Ovary (tissue), 9 donors: ENCODE results near the gene PLEKHA7. TPM values are rescaled to one million over a fixed set of nuclear protein-coding genes. Genes with fewer than 3 reads are reported as not detected.

Experiments
- DNase-seq, 5 donors: peaks; one replicate each; pipeline ENCODE4 v3.0.0-alpha.2; 2019 to 2020
- H3K27ac ChIP-seq, 2 donors: fragments of 200-600 bp; one replicate each; pipeline versions ENCODE4 v1.5.1 to v1.8.0; 2019 to 2022
- H3K27me3 ChIP-seq: fragments of 200-600 bp; one replicate; pipeline ENCODE4 v1.8.0; 2022
- H3K36me3 ChIP-seq: fragments of 200-600 bp; sonication (generic); one replicate; pipeline ENCODE4 v1.5.1; 2019
- H3K4me1 ChIP-seq: one replicate; pipeline ENCODE4 v1.8.1; 2013; ENCODE audit warnings: mild to moderate bottlenecking, moderate library complexity; ENCODE audit not compliant: insufficient read depth
- H3K4me3 ChIP-seq: fragments of 200-600 bp; sonication (generic); one replicate; pipeline ENCODE4 v1.5.1; 2017
- H3K9me3 ChIP-seq, 2 donors: fragments of 200-600 bp in 1 of 2; sonication (generic) in 1 of 2; one replicate each; pipeline versions ENCODE4 v1.5.1 to v1.8.1; 2013 to 2019; ENCODE audit warnings: mild to moderate bottlenecking in 1 of 2, moderate library complexity in 1 of 2
- EP300 ChIP-seq: sonication (generic); formaldehyde crosslinking; IDR thresholded peaks from one replicate; pipeline ENCODE4 v1.6.1; 2017; ENCODE audit warnings: antibody characterized with exemption
- POLR2A ChIP-seq: fragments of 450-650 bp; IDR thresholded peaks from one replicate; pipeline ENCODE4 v1.6.1; 2017; ENCODE audit warnings: antibody characterized with exemption, mild to moderate bottlenecking, moderate library complexity
- WGBS, 3 donors: extraction: QIAGEN DNeasy Blood & Tissue Kit in 1 of 3; methylation state at CpG; one replicate each; pipeline versions ENCODE4 v1.1.5 to v1.1.7; 2013 to 2017; 5-methylcytosine and 5-hydroxymethylcytosine counted together
- intact Hi-C, 4 donors: fragments of 100-400 bp; cut with DNase I; formaldehyde crosslinking; loops; one replicate each; pipeline versions ENCODE4 v1.11.0 to v1.15.1; 2022 to 2023
- polyA plus RNA-seq, 2 donors: library from polyadenylated mRNA; stranded (reverse); fragments of 200-250 nt in 1 of 2; fragments of 350-450 nt in 1 of 2; fragmentation: Illumina TruSeq in 1 of 2; extraction: RNeasy Lipid Tissue Mini Kit (QIAGEN cat#74804) in 1 of 2; gene quantifications; one replicate each; pipeline ENCODE4 v1.2.3, GENCODE V29; 2013 to 2014
- total RNA-seq, 7 donors: library from RNA; depleted of rRNA in 2 of 7; stranded (reverse); fragments of >200 nt in 2 of 7; fragmentation: NEBNext Ultra II Directional in 3 of 7; extraction: Animal tissue kit (Norgen Biotek cat#: 25700) in 3 of 7; gene quantifications; one replicate each; pipeline versions ENCODE4 v1.1.0 to v1.2.4, GENCODE V29; 2016 to 2023
- TF ChIP-seq, protein P1 (sequence below), 3 donors: fragments of 450-650 bp in 2 of 3; fragments of 200-600 bp in 1 of 3; IDR thresholded peaks; one replicate each; pipeline versions ENCODE4 v1.5.1 to v1.8.0; 2016 to 2022; ENCODE audit warnings: antibody characterized with exemption in 3 of 3, mild to moderate bottlenecking in 1 of 3
- donor health status: DM: no; HTN: no; CAD: no; lungs with moderate emphysema.
- donor health status: DM: no; HTN: no; CAD: no.
- donor health status: Bipolar disorder and iron deficiency.
- donor health status: DM: yes; HTN: yes; CAD: no.
- donor health status: DM: no; HTN: no; CAD: no.
- donor health status: DM: yes; HTN: yes; CAD: no.

The PLEKHA7 gene
- total and polyA plus RNA-seq, 9 donors, result 9.6 to 29.5 (median 15.9) TPM

DNA sequence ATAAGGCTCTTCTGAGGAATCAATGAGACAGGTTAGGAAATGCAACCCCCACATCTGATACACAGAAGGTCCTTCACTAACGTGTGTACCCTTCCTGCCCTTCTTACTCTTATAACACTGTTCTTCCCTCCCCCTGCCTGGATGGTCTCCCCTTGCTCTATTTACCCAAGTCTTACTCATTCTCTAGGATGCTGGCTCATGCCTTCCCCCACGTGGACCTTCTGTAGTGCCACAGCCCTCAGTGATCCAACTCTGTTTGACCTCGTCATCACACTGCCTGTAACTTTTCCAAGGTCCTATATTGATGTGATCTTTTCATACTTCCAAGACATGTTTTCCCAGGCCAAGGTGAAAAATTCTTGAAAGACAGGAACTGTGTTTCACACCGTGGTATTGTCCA, 195.9 kb downstream of the PLEKHA7 start:
- Histone ChIP-seq H3K4me1 (peaks cover 3% of the 10 kb centered on the region), H3K36me3 (no peaks in the 10 kb centered on the region), H3K27me3 (no peaks in the 10 kb centered on the region), H3K9me3 (no peaks in the 10 kb centered on the region), H3K27ac (no peak overlapping the region), H3K4me3 (no peak overlapping the region)
- no peak for DNase-seq
- WGBS, 3 donors, result 81 to 84% (median 82%) methylated on average over 4 of the region's 4 CpGs
- intact Hi-C loops, result loop anchor here in 2 of 4 donors (5.0 to 10.0 kb wide), 2 partner anchors 107 to 244 kb away; no protein-coding TSS in a partner anchor
- TF ChIP-seq, protein P1, sequence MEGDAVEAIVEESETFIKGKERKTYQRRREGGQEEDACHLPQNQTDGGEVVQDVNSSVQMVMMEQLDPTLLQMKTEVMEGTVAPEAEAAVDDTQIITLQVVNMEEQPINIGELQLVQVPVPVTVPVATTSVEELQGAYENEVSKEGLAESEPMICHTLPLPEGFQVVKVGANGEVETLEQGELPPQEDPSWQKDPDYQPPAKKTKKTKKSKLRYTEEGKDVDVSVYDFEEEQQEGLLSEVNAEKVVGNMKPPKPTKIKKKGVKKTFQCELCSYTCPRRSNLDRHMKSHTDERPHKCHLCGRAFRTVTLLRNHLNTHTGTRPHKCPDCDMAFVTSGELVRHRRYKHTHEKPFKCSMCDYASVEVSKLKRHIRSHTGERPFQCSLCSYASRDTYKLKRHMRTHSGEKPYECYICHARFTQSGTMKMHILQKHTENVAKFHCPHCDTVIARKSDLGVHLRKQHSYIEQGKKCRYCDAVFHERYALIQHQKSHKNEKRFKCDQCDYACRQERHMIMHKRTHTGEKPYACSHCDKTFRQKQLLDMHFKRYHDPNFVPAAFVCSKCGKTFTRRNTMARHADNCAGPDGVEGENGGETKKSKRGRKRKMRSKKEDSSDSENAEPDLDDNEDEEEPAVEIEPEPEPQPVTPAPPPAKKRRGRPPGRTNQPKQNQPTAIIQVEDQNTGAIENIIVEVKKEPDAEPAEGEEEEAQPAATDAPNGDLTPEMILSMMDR (IDR thresholded peaks at IDR 0.05), result no peak
- TF ChIP-seq POLR2A (no peak), EP300 (no peak)

GRCh38 chr11:16817351-16817750, 196.9 kb downstream of the PLEKHA7 start:
- no peak for DNase-seq
- WGBS, 3 donors, result 81 to 89% (median 87%) methylated on average over 4 of the region's 4 CpGs
- no peak overlapping the region for H3K27ac ChIP-seq

DNA sequence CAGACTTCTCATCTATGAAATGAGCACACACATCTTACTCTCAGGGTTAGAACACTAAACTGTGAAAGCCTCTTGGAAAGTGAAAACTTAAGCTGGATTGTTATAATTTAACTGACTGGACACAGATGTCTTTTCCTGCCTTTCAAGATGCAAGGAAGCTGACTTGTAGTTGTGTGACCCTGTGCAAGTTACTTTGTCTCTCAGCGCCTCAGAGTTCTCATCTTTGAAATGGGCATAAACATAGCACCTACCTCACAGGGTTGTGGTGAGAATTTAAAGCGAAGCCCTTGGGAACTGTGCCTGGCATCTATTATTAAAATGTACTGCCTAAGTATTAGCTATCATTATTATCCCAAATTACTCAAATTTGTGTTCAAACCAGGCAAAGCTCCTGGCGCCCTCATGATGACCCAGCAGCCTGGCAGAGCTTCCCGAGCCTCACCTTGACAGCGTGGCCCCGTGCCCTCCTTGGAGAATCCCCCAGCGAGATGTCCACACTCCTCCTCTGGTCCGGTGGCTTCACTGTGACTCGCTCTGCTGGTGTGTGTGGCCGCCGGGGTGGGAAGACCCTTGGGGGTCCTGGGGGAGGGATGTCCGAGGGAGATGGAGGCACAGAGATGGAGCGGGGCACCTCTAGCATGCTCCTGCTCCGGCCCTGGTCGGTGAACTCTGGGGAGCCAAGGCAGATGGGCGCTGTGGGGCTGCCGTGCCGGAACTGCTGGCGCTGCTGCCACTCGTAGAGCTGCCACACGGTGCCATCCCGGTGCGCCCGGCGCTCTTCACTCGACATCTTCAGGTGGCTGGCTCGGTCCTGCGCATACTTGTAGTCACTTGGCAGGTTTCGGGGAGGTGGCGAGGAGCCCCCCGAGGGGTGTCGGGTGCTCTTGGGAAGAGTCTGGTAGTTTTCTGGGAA, 197.6 kb downstream of the PLEKHA7 start:
- Histone ChIP-seq H3K27me3 (no peaks in the 10 kb centered on the region), H3K27ac (no peak overlapping the region), H3K9me3 (no peaks in the 10 kb centered on the region), H3K4me3 (no peak overlapping the region), H3K36me3 (no peaks in the 10 kb centered on the region), H3K4me1 (peaks cover 3% of the 10 kb centered on the region)
- DNase-seq, result no peak
- 94 to 95% (median 94%) methylated on average over 32 of the region's 32 CpGs for WGBS, 3 donors
- TF ChIP-seq, protein P1 (IDR thresholded peaks at IDR 0.05), result no peak
- no peak for TF ChIP-seq POLR2A
- TF ChIP-seq EP300, result no peak
- intact Hi-C loops, result loop anchor here in 2 of 4 donors (5.0 to 10.0 kb wide), 2 partner anchors 108 to 246 kb away; no protein-coding TSS in a partner anchor

More at GRCh38 chr11:16817351-16817750, 196.9 kb downstream of the PLEKHA7 start:
- Histone ChIP-seq H3K4me1 (peaks cover 3% of the 10 kb centered on the region), H3K4me3 (no peak overlapping the region), H3K27me3 (no peaks in the 10 kb centered on the region), H3K36me3 (no peaks in the 10 kb centered on the region), H3K9me3 (no peaks in the 10 kb centered on the region)
- TF ChIP-seq, protein P1 (IDR thresholded peaks at IDR 0.05), result no peak
- TF ChIP-seq EP300, result no peak
- TF ChIP-seq POLR2A, result no peak
- intact Hi-C loops, result loop anchor here in 2 of 4 donors (5.0 to 10.0 kb wide), 2 partner anchors 107 to 245 kb away; no protein-coding TSS in a partner anchor

DNA sequence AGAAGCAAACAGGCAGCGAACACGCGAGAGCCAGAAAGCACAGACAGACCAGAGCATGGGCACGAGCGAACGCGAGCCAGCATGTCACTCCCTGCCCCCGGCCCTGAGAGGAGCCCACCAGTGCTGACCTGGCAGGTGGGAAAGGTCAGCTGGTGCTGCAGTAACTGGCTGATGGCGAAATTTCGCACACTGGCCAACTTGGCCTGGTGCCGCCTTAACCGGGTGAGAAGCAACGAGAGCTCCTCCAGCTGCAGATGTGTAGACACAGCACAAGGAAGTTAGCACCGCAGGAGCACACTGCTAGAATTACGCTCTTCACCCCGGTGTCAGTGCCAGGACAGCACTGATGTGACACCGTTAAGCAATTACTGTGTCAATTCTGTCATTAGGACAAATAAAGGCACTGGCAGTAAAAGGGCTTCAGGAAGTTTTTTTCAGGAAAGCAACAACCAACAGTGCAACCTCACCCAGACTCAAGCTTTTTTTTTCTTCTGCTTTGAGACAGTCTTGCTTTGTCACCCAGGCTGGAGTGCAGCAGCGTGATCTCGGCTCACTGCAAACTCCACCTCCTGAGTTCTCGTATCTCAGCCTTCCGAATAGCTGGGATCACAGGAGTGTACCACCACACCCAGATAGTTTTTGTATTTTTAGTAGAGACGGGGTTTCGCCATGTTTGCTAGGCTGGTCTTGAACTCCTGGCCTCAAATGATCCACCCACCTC, 199.0 kb downstream of the PLEKHA7 start:
- intact Hi-C loops, result loop anchor here in 2 of 4 donors (5.0 to 10.0 kb wide), 2 partner anchors 110 to 247 kb away; no protein-coding TSS in a partner anchor
- Histone ChIP-seq H3K4me3 (no peak overlapping the region), H3K36me3 (no peaks in the 10 kb centered on the region), H3K4me1 (no peaks in the 10 kb centered on the region), H3K27me3 (no peaks in the 10 kb centered on the region), H3K27ac (no peak overlapping the region), H3K9me3 (no peaks in the 10 kb centered on the region)
- peak; percentile 42 to 57 (median 46) for DNase-seq
- WGBS, 3 donors, result 61 to 71% (median 71%) methylated on average over 23 of the region's 23 CpGs
- TF ChIP-seq POLR2A (no peak), EP300 (no peak)
- TF ChIP-seq, protein P1 (IDR thresholded peaks at IDR 0.05), result no peak
